GM21529 (cell line): ENCODE measurements around the gene TXNRD2.
"Not testable (repeated sequence)": the region's sequence is repeated elsewhere in the genome, so short reads cannot be mapped to it uniquely, and the experiment has no call there.

Source experiments
- ATAC-seq: cut with Tn5 transposase; IDR thresholded peaks from one replicate; pipeline ENCODE4 v1.9.1; 2021; ENCODE audit not compliant: unreplicated experiment

The TXNRD2 gene

GRCh38 chr22:19928207-19928606 is 13.4 kb downstream of the TXNRD2 start:
- no peak for ATAC-seq

DNA sequence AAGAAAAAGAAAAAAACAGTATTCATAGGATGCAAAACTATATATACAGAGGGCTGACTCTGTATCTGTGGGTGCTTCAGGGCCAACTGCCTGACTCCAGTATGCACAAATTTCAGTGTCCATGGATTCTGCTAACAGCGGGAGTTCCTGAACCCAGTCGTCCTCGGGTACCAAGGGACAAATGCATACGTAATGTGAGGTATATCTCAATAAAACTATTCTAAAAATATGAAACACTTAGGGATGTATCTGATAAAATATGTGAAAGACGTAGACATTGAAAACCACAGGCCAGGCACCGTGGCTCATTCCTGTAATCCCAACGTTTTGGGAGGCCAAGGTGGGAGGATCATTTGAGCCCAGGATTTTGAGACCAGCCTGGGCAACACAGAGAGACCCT is 13.9 kb downstream of the TXNRD2 start:
- no peak for ATAC-seq

GRCh38 chr22:19926028-19926427 is 15.6 kb downstream of the TXNRD2 start:
- not testable (repeated sequence) for ATAC-seq

DNA sequence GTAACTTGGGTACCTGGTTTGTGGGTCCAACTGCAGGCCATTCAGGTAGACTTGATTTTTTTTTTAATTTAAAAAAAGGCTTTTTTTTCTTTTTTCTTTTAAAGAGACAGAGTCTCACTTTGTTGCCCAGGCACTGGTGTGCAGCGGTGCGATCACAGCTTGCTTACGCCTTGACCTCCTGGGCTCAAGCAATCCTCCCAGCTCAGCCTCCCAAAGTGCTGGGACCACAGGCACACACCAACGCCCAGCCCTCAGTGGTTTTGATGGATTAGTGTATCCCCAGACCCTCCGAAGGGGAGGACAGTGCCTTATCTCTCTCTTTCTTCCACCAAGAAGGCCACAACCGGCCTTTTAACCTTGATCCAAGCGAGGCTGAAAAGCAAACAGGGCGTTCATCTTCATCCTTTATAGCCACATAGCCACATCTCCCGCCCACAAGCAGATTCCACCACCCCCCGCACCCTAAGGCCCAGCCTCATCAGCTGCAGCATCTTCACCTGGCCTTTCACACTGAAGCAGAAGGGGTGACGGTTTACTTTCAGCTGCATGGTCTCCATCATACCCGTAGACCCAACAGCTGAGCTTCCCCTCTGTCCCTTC is 17.6 kb downstream of the TXNRD2 start:
- ATAC-seq, result no peak

DNA sequence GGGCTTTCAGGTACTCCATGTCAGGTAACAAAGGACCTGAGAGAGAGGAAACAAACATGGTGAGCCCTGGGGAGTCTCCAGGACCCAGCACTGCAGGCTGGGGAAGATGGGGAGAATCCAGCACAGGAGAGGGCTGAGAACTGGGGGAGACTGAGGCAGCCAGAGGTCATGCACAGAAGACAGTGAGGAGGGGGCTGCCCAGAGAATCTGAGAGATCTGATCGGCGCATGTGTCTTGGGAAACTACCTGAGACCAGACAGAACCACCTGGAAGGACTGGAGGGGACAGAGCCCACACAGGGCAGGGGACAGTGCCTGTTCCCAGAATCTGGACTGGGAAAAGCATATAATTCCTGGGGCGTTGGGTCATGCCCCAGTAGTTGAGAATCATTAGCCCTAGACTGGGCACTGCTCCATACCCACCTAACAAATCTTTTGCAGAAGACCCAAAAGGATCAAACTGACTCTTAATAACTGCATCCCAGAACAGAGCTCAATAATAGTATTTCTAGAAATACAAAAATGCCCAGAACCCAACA is 20.0 kb downstream of the TXNRD2 start:
- ATAC-seq, result no peak

DNA sequence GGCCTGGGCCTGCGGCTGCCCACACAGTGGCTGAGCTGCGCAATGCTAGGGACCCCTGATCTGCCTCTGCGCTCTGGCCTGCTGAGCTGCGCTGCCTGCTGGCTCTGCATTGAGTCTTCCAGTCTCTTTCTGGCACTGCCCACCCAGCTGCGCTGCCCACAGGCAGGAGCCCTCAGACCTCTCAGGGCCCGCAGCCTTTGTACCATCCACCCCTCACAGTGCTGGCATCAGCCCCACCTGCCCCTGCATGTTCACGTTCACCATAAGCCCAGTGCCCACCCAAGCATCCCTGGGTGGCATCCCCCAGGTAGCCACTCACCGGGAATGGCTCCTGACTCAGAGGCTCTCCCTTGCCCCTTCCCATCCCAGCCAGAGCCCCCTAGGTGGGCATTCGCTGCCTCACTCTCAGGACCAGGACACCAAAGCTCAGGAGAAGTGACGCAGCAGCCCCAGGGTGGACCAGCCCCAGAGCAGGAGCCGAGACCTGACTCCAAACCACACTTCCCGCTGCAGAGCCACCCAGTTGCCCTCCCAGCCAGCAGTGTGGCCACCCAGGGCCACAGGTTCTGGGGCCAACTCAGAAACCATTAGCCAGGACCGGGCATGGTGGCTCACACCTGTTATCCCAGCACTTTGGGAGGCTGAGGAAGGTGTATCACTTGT is 21.8 kb downstream of the TXNRD2 start:
- ATAC-seq, result no peak

- ATAC-seq, result no peak
These were observed 23.1 kb downstream of the TXNRD2 start for GRCh38 chr22:19918332-19919106.

GRCh38 chr22:19917389-19918138 is 24.1 kb downstream of the TXNRD2 start:
- ATAC-seq, result no peak

DNA sequence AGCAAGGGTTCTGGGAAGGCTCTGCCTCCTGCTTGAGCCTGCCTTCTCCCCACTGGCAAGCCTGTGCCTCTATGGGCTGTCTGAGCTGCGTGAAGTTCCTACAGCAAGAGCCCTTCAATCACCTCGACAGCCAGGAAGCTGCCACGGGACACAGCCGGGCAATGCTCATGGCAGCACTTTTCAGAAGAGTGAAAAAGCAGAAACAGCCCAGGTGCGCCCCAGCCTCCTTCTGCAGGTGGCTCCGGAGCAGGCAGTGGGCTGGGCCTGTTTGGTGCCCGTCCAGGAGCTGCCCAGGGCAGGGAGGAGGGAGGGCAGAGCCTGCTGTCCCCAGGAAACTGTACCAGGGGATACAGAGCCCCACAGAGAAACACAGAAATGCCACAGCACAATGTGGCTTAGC is 24.7 kb downstream of the TXNRD2 start:
- ATAC-seq, result no peak

DNA sequence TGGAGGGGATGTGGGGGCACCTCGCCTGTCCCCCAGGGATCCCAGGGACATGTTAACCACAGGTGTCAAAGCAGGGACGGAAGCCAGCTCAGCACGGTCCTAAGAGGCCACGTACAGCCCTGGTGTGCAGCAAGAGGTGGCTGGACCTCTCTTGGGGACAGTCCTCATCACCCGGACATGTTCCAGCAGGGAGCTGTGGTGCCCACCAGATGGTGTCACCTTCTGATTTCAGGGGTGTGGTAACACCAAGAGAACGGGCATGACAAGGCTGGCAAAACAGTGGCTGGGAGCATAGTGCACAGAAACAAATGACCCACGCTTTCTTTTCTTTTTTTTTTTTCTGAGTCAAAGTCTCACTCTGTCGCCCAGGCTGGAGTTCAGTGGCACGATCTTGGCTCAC is 25.6 kb downstream of the TXNRD2 start:
- ATAC-seq, result no peak

GRCh38 chr22:19915287-19915954 is 26.2 kb downstream of the TXNRD2 start:
- no peak for ATAC-seq

DNA sequence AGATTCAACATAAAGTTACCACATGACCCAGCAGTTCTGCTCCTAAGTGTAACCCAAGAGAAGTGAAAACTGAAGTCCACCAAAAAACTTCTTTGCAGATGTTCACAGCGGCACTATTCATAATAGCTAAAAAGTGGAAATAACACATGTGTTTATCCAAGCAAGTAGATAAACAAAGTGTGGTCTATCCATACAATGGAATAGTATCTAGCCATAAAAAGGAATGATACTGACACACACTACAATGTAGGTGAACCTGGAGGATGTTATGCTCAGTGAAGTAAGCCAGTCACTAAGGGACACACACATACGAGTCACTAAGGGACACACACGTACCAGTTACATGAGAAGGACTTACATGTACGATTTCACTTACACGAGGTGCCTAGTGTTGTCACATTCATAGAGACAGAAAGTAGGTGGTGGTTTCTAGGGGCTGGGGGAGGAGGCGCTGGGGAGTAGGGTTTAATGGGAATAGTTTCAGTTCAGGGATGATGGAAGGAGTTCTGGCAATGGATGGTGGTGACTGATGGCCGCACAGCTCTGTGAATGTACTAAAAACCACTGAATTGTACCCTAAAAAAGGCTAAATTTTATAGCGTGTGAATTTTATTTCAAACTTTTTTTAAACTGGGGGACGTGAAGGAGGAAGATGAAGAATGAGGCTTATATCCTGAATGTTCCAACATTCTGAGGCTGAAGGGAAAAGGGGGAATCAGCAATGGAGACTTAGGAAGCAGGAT is 27.2 kb downstream of the TXNRD2 start:
- no peak for ATAC-seq

DNA sequence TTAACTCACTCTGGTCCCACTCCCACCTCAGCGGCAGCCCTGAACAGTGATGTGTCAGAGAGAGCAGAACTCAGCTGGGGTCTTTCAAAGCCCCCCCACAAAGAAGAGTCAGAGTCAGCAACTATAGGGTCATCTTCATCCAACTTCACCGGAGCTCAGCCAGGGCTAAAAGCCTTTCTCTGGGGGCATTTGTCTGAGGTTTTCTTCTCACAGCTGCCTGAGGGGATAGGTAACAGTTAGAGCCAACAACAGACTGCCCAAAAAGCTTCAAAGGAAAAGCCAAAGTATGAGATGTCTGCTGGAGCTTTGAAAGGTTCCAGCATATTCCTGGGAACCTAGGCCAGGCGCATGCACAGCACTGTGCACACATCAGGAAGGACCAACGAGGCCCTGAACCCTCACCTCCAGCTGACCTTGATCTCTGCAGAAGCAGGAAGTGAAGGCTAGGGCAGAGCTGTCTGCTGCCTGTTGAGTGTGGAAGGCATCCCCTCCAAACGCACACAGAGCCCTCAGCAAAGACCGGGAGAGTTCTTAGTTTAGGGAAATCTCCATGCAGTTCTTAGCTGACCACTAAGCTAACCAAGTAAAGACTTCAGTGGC is 28.2 kb downstream of the TXNRD2 start:
- ATAC-seq, result no peak

DNA sequence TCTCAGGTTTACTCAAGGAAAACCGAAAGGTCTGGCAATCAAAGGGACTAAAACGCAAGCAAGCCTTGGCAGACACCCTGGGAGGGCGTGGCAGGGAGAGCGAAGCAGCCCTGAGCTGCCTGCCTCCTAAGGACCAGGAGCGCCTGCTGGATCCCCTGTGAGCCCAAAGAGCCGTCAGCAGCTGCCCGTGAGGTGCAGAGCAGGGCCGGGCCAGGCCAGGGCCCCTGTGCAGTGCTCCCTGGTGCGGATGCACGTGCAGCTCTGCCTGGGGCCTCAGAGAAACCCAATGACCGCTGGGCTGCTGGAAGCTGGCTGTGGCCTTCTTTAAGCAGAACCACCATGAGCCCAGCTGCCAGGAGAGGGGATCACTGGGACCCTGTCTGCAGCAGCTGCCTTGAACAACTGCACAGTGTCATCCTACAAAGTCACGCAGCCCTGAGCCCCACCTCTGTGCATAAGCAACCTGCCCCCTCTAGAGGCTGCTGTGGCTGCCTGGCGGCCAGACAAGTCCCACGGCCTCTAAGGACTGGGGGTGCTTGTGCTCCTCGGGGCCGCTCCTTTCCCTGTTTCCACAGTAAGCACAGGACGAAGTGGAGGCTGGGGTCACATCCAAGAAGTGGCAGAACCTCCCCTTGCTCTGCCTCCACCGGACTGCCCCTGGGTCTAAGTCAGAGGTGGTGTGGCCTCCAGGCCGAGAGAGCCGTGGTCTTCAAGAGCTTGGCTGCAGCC is 29.2 kb downstream of the TXNRD2 start:
- no peak for ATAC-seq

GRCh38 chr22:19911540-19912270 is 29.9 kb downstream of the TXNRD2 start:
- no peak for ATAC-seq

- no peak for ATAC-seq
These were observed 31.4 kb downstream of the TXNRD2 start for GRCh38 chr22:19910180-19910744.

DNA sequence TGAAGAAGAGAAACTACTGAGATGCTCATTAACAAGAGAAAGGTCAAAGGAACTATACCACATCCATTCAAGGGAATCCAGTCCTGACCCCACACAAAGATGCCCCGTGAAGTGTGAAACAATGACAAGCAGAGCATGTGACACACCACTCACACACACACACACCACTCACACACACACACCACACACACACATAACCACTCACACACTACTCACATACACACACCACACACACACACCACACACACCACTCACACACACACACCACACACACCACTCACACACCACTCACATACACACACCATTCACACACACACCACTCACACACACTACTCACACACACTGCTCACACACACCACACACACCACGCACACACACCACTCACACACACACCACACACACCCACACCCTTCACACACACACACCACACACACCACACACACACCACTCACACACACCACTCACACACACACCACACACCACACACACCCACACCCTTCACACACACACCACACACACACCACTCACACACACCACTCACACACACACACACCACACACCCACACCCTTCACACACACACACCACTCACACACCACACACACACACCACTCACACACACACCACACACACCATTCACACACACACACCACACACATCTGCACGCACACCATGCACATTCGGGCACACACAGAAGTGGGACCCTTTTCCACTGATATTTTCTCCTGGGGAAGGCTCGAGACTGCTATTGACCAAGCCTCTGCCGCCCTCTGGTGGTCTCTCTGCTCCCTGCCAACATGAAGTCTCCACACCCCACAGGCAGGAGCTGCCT is 32.1 kb downstream of the TXNRD2 start:
- ATAC-seq, result no peak
